Right lobe of liver (tissue), 6 donors: ENCODE results near the gene DOCK2. TPM values are rescaled to one million over a fixed set of nuclear protein-coding genes. Genes with fewer than 3 reads are reported as not detected.

ENCODE experiments used
- ATAC-seq, 4 donors: fragments of 200-7000 bp; cut with Tn5 transposase; one replicate each; pipeline ENCODE4 v1.9.1; 2020; ENCODE audit warnings: mild to moderate bottlenecking in 4 of 4, moderate library complexity in 4 of 4
- DNase-seq, 3 donors: peaks; one replicate each; pipeline ENCODE4 v3.0.0-alpha.2; 2020
- H3K27ac ChIP-seq, 3 donors: fragments of 200-600 bp; one replicate each; pipeline ENCODE4 v1.8.0; 2022
- H3K27me3 ChIP-seq, 2 donors: fragments of 200-600 bp; one replicate each; pipeline ENCODE4 v1.8.0; 2022
- H3K36me3 ChIP-seq, 4 donors: fragments of 200-600 bp; sonication (generic) in 1 of 4; one replicate each; pipeline versions ENCODE4 v1.5.1 to v1.8.0; 2017 to 2022; ENCODE audit warnings: control low read depth in 1 of 4
- H3K4me1 ChIP-seq, 4 donors: fragments of 200-600 bp; sonication (generic) in 1 of 4; one replicate each; pipeline versions ENCODE4 v1.5.1 to v1.8.0; 2017 to 2022; ENCODE audit warnings: control low read depth in 1 of 4
- H3K4me3 ChIP-seq, 3 donors: fragments of 200-600 bp; one replicate each; pipeline ENCODE4 v1.8.0; 2022
- H3K9me3 ChIP-seq, 4 donors: fragments of 200-600 bp; sonication (generic) in 1 of 4; one replicate each; pipeline versions ENCODE4 v1.5.1 to v1.8.0; 2017 to 2022; ENCODE audit warnings: control low read depth in 1 of 4
- CTCF ChIP-seq, 4 donors: fragments of 200-600 bp in 3 of 4; fragments of 450-650 bp in 1 of 4; IDR thresholded peaks; one replicate each; pipeline versions ENCODE4 v1.5.1 to v1.8.0; 2016 to 2022; ENCODE audit warnings: antibody characterized with exemption in 4 of 4, mild to moderate bottlenecking in 2 of 4
- POLR2A ChIP-seq: fragments of 450-650 bp; IDR thresholded peaks from one replicate; pipeline ENCODE4 v1.6.1; 2017; ENCODE audit warnings: antibody characterized with exemption, mild to moderate bottlenecking
- WGBS: methylation state at CpG from one replicate; pipeline ENCODE4 v1.1.6; 2018; ENCODE audit warnings: low coverage, low lambda C conversion rate; ENCODE audit not compliant: insufficient coverage; ENCODE audit errors: missing lambda C conversion rate; 5-methylcytosine and 5-hydroxymethylcytosine counted together
- intact Hi-C, 2 donors: fragments of 100-400 bp; cut with DNase I; formaldehyde crosslinking; loops; one replicate each; pipeline versions ENCODE4 v1.11.2 to v1.14.1; 2022
- total RNA-seq, 6 experiments: library from RNA; depleted of rRNA in 2 of 6; stranded (reverse); fragments of >200 nt in 2 of 6; fragmentation: NEBNext Ultra II Directional in 3 of 6; extraction: Animal tissue kit (Norgen Biotek cat#: 25700) in 3 of 6; gene quantifications; one replicate each; pipeline versions ENCODE4 v1.1.0 to v1.2.4, GENCODE V29; 2016 to 2023
- donor health status: DM: no; HTN: yes; CAD: no.
- donor health status: DM: no; HTN: no; CAD: no.
- donor health status: DM: no; HTN: no; CAD: no.
- donor health status: DM: no; HTN: yes; CAD: no.
- donor health status: DM: no; HTN: yes; CAD: no.

The DOCK2 gene
- total RNA-seq, 6 experiments from 2014 or later: 5.0 to 14.5 (median 7.4) TPM

- H3K9me3 ChIP-seq: no peaks in the 10 kb centered on the region
- no peak overlapping the region for H3K27ac ChIP-seq
- H3K4me3 ChIP-seq: no peak overlapping the region
- no peak for ATAC-seq
- 56% methylated on average over 2 of the region's 2 CpGs for WGBS
- H3K4me1 ChIP-seq: no peaks in the 10 kb centered on the region
- no peaks in the 10 kb centered on the region for H3K27me3 ChIP-seq
- H3K36me3 ChIP-seq: no peaks in the 10 kb centered on the region
- no peak for TF ChIP-seq CTCF (IDR thresholded peaks at IDR 0.05)
- no peak for TF ChIP-seq POLR2A
- no peak for DNase-seq
- intact Hi-C loops: no loop called here
Measured at GRCh38 chr5:170115925-170116324, 478.9 kb downstream of the DOCK2 start.

GRCh38 chr5:170117736-170118135 lies 480.7 kb downstream of the DOCK2 start:
- no peak overlapping the region for H3K4me3 ChIP-seq
- intact Hi-C loops: no loop called here
- DNase-seq (no peak), ATAC-seq (no peak)
- TF ChIP-seq CTCF (IDR thresholded peaks at IDR 0.05) (no peak), POLR2A (no peak)
- no peak overlapping the region for H3K27ac ChIP-seq
- H3K4me1 ChIP-seq: no peaks in the 10 kb centered on the region
- 95% methylated on average over 2 of the region's 2 CpGs for WGBS
- H3K9me3 ChIP-seq: no peaks in the 10 kb centered on the region
- H3K36me3 ChIP-seq: no peaks in the 10 kb centered on the region
- H3K27me3 ChIP-seq: no peaks in the 10 kb centered on the region

- no peaks in the 10 kb centered on the region for H3K4me1 ChIP-seq
- no peak for TF ChIP-seq CTCF (IDR thresholded peaks at IDR 0.05)
- TF ChIP-seq POLR2A: no peak
- no peak overlapping the region for H3K27ac ChIP-seq
- intact Hi-C loops: no loop called here
- H3K9me3 ChIP-seq: no peaks in the 10 kb centered on the region
- 43% methylated on average over 1 of the region's 2 CpGs for WGBS
- DNase-seq (no peak), ATAC-seq (no peak)
- H3K36me3 ChIP-seq: no peaks in the 10 kb centered on the region
- H3K4me3 ChIP-seq: no peak overlapping the region
- H3K27me3 ChIP-seq: no peaks in the 10 kb centered on the region
Measured at GRCh38 chr5:170120576-170120975, 483.5 kb downstream of the DOCK2 start.

- Histone ChIP-seq H3K4me1 (no peaks in the 10 kb centered on the region), H3K36me3 (no peaks in the 10 kb centered on the region), H3K4me3 (no peak overlapping the region), H3K9me3 (no peaks in the 10 kb centered on the region), H3K27me3 (no peaks in the 10 kb centered on the region), H3K27ac (no peak overlapping the region)
- TF ChIP-seq POLR2A (no peak), CTCF (IDR thresholded peaks at IDR 0.05) (no peak)
- no peak for ATAC-seq
- DNase-seq: no peak
- WGBS: 29% methylated on average over 3 of the region's 7 CpGs
- intact Hi-C loops: no loop called here
Measured at GRCh38 chr5:170121321-170121720, 484.2 kb downstream of the DOCK2 start.

- H3K36me3 ChIP-seq: no peaks in the 10 kb centered on the region
- DNase-seq (no peak), ATAC-seq (no peak)
- no peak overlapping the region for H3K27ac ChIP-seq
- H3K4me1 ChIP-seq: no peaks in the 10 kb centered on the region
- no peak for TF ChIP-seq CTCF (IDR thresholded peaks at IDR 0.05)
- no peak for TF ChIP-seq POLR2A
- intact Hi-C loops: no loop called here
- no peak overlapping the region for H3K4me3 ChIP-seq
- 28% methylated on average over 1 of the region's 1 CpG for WGBS
- peaks cover 0 to 4% (median 0%) of the 10 kb centered on the region in 4 donors for H3K9me3 ChIP-seq
- no peaks in the 10 kb centered on the region for H3K27me3 ChIP-seq
Measured at GRCh38 chr5:170126061-170126460, 489.0 kb downstream of the DOCK2 start.
